K562 treated with DMSO at 1 percent for 4 hours (cell line): ENCODE measurements around the gene TUNAR. TPM values are rescaled to one million over a fixed set of nuclear protein-coding genes. Genes with fewer than 3 reads are reported as not detected.

ENCODE experiments used
- total RNA-seq: library from RNA; unstranded; fragments of 300-600 nt; gene quantifications from 2 replicates; pipeline ENCODE4 v1.2.3, GENCODE V29; 2022; ENCODE audit not compliant: insufficient read depth

TUNAR gene
- not detected in 2 replicates for total RNA-seq

DNA sequence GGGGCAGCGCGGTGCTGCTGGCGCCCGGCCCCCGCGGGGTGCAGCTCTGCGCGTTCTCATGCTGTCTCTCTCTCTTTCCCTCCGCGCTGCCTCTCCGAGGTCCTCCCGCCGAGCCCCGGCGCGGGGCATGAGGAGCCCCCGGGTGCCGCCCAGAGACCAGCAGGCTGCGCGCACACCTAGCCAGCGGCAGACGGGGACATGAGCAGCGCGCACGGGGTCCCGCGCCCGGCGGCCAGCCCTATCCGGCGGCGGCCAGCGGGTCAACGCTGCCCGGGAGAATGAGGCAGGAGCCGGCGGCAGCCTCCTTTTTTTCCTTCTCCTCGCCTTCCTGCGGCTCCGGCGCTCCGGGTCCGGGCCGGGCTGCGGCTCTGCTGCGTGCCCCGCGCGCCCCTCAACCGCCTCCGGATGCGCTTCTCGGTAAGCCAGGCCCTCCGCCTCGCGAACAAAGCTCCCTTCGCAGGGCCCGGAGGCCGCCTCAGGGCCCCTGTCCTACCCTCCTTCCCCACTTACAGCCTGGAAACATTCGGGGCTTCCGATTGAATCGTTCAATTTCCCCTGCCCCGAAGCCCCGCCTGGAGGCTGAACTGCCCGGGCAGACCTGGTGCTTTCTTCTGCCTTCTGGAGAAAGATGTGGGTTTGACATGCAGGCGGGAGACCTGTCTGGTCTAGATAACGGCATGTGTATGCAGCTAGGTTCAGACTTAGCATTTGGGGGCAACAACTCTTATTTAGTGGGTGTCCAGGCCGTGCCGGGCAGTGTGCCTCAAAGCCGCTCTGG is at the start of gene TUNAR:
Gene TUNAR, plus strand, starts transcription at position 72 of the 778 bp plus-strand sequence.

Other genes starting within 250 kb of the TUNAR start
- not detected in 2 replicates for gene TCL1B, start 190.4 kb upstream of the TUNAR start, total RNA-seq
- gene TCL1A, start 162.7 kb upstream of the TUNAR start, total RNA-seq, result not detected in 2 replicates
- gene C14orf132, start 162.5 kb downstream of the TUNAR start, total RNA-seq, result not detected in 2 replicates